K562 (cell line): ENCODE results near the gene SLC4A4. TPM values are rescaled to one million over a fixed set of nuclear protein-coding genes. Genes with fewer than 3 reads are reported as not detected.

Experiments
- ATAC-seq: fragments of 200-7000 bp; cut with Tn5 transposase; 3 replicates; pipeline ENCODE4 v1.9.1; 2020; ENCODE audit warnings: moderate library complexity
- BruUV-seq: library from RNA; stranded (reverse); fragments of 400-500 nt; replicated peaks from 2 replicates; lab custom pipeline; 2021; lab: Mats Ljungman, UMichigan
- CTCF ChIA-PET: fragments of 300-600 bp; formaldehyde crosslinking; extraction: SDS; loops from one replicate; lab custom pipeline; 2021; ENCODE audit warnings: low intra/inter-chr PET ratio; lab: Yijun Ruan, JAX
- POLR2A ChIA-PET: fragments of 300-600, 350-650 bp; sonication (Branson Sonifier 250); formaldehyde crosslinking; extraction: SDS; loops from one replicate; lab custom pipeline; 2021; ENCODE audit warnings: antibody characterized with exemption, inconsistent platforms; lab: Yijun Ruan, JAX
- DNase-seq, 4 experiments: peaks; one replicate each; pipeline versions ENCODE4 v3.0.0 to v3.0.0-alpha.2; 2011 to 2018; ENCODE audit warnings: low spot score in 3 of 4, mixed read lengths in 3 of 4; ENCODE audit errors: extremely low read depth in 1 of 4
- FAIRE-seq: peaks from 2 replicates; lab custom pipeline; 2011; peaks lifted over from hg19 to GRCh38; lab: Jason Lieb, UNC
- H2AFZ ChIP-seq: 2 replicates; pipeline ENCODE4 v1.6.0; 2011; ENCODE audit warnings: low read depth, low read length, control low read depth, inconsistent platforms
- H3K27ac ChIP-seq: fragments of 200-600 bp; 3 replicates; pipeline ENCODE4 v1.8.0; 2011; ENCODE audit warnings: low read depth, mild to moderate bottlenecking, control low read depth, inconsistent platforms, low read length, moderate library complexity, mixed read lengths; ENCODE audit errors: extremely low read depth
- H3K27me3 ChIP-seq, 2 experiments: fragments of 300-600 bp in 1 of 2; 2 replicates in 1 of 2; 3 replicates in 1 of 2; pipeline versions ENCODE4 v1.6.0 to v1.8.0; 2011; ENCODE audit warnings: inconsistent platforms in 2 of 2, low read length in 2 of 2, mild to moderate bottlenecking in 1 of 2, mixed read lengths in 1 of 2, moderate library complexity in 1 of 2; ENCODE audit not compliant: control insufficient read depth in 2 of 2, insufficient read depth in 2 of 2
- H3K36me3 ChIP-seq: fragments of 300-600 bp; 3 replicates; pipeline ENCODE4 v1.8.0; 2011; ENCODE audit warnings: mild to moderate bottlenecking, low read length, inconsistent platforms; ENCODE audit not compliant: control insufficient read depth, insufficient read depth
- H3K4me1 ChIP-seq, 2 experiments: fragments of 200-600 bp in 1 of 2; replicated peaks in 1 of 2; 2 replicates in 1 of 2; 3 replicates in 1 of 2; pipeline versions ENCODE4 v1.5.1 to v1.8.0; 2011; ENCODE audit warnings: inconsistent platforms in 2 of 2, low read length in 2 of 2, mild to moderate bottlenecking in 1 of 2, mixed read lengths in 1 of 2, moderate library complexity in 1 of 2; ENCODE audit not compliant: control insufficient read depth in 2 of 2, insufficient read depth in 2 of 2
- H3K4me2 ChIP-seq: 2 replicates; pipeline ENCODE4 v1.6.1; 2011; ENCODE audit warnings: low read length, control low read depth, inconsistent platforms, mixed read lengths; ENCODE audit not compliant: insufficient read depth
- H3K4me3 ChIP-seq: fragments of 200-600 bp; sonication (generic), shearing (Covaris generic); 2 replicates; pipeline ENCODE4 v1.5.1; 2016; ENCODE audit warnings: control low read depth, inconsistent platforms
- H3K79me2 ChIP-seq: fragments of 200-600 bp; 3 replicates; pipeline ENCODE4 v1.8.0; 2011; ENCODE audit warnings: low read length, inconsistent platforms; ENCODE audit not compliant: control insufficient read depth, insufficient read depth
- H3K9ac ChIP-seq, 2 experiments: 2 replicates each; pipeline versions ENCODE4 v1.6.0 to v1.6.1; 2011; ENCODE audit warnings: low read depth in 2 of 2, low read length in 2 of 2, control low read depth in 1 of 2, inconsistent platforms in 1 of 2, mild to moderate bottlenecking in 1 of 2, mixed read lengths in 1 of 2; ENCODE audit not compliant: insufficient read depth in 1 of 2
- H3K9me1 ChIP-seq: one replicate; pipeline ENCODE4 v1.6.0; 2011; ENCODE audit warnings: inconsistent platforms, mild to moderate bottlenecking, low read length, moderate library complexity; ENCODE audit not compliant: control insufficient read depth, insufficient read depth
- H3K9me3 ChIP-seq: replicated peaks from 2 replicates; pipeline ENCODE4 v1.5.1; 2011; ENCODE audit warnings: low read depth, low read length, inconsistent platforms; ENCODE audit not compliant: control insufficient read depth, insufficient read depth
- H4K20me1 ChIP-seq: replicated peaks from 2 replicates; pipeline ENCODE4 v1.6.1; 2011; ENCODE audit warnings: low read length, inconsistent platforms, mixed read lengths; ENCODE audit not compliant: control insufficient read depth, insufficient read depth
- CEBPB ChIP-seq: fragments of 450-650 bp; IDR thresholded peaks from 2 replicates; pipeline ENCODE4 v1.6.1; 2016; ENCODE audit warnings: missing genetic modification characterization, missing compliant biosample characterization
- CEBPG ChIP-seq, 3 experiments: fragments of 200-800 bp in 1 of 3; sonication (Bioruptor generic) in 1 of 3; sonication (generic) in 1 of 3; formaldehyde crosslinking in 1 of 3; IDR thresholded peaks in 2 of 3; conservative IDR thresholded peaks in 1 of 3; 2 replicates each; pipeline versions ENCODE4 v1.6.1 to v1.8.0; 2016 to 2022; ENCODE audit warnings: missing compliant biosample characterization in 2 of 3, missing genetic modification characterization in 2 of 3, mild to moderate bottlenecking in 1 of 3, missing genetic modification reagents in 1 of 3
- JUND ChIP-seq, 2 experiments: IDR thresholded peaks; 2 replicates in 1 of 2; 3 replicates in 1 of 2; pipeline ENCODE4 v1.6.1; 2011; ENCODE audit warnings: borderline replicate concordance in 2 of 2, low read depth in 2 of 2, low read length in 2 of 2, improper control_type of control experiment in 1 of 2, missing biosample characterization in 1 of 2, missing genetic modification characterization in 1 of 2, missing genetic modification reagents in 1 of 2
- MAFG ChIP-seq: fragments of 450-650 bp; conservative IDR thresholded peaks from 2 replicates; pipeline ENCODE4 v1.6.1; 2016; ENCODE audit warnings: missing genetic modification characterization, missing compliant biosample characterization
- NCOA1 ChIP-seq: fragments of 450-650 bp; IDR thresholded peaks from 2 replicates; pipeline ENCODE4 v1.6.1; 2016; ENCODE audit warnings: low read depth
- PRPF4 ChIP-seq: fragments of 200-400 bp; formaldehyde crosslinking; IDR thresholded peaks from one replicate; pipeline ENCODE4 v1.6.1; 2017; ENCODE audit warnings: low read length, low read depth, mild to moderate bottlenecking; ENCODE audit not compliant: insufficient read depth, poor library complexity, severe bottlenecking
- SOX6 ChIP-seq: fragments of 450-650 bp; IDR thresholded peaks from 2 replicates; pipeline ENCODE4 v1.6.1; 2014; ENCODE audit warnings: mild to moderate bottlenecking
- SUPT5H ChIP-seq: fragments of 450-650 bp; IDR thresholded peaks from 2 replicates; pipeline ENCODE4 v1.6.1; 2016
- U2AF1 ChIP-seq: fragments of 200-400 bp; formaldehyde crosslinking; optimal IDR thresholded peaks from 2 replicates; pipeline ENCODE3; 2017; ENCODE audit warnings: mild to moderate bottlenecking, low read depth, low read length, moderate library complexity
- ZNF609 ChIP-seq: sonication (generic); formaldehyde crosslinking; IDR thresholded peaks from 2 replicates; pipeline ENCODE4 v1.8.1; 2023; ENCODE audit warnings: missing genetic modification reagents, mild to moderate bottlenecking, borderline replicate concordance
- WGBS: fragments of 100-300 bp; shearing (Covaris generic); methylation state at CpG from one replicate; pipeline ENCODE4 v1.1.6; 2016; ENCODE audit warnings: low coverage, mixed read lengths; ENCODE audit not compliant: insufficient coverage; ENCODE audit errors: missing lambda C conversion rate; 5-methylcytosine and 5-hydroxymethylcytosine counted together
- in situ Hi-C: fragments of 300-500 bp; cut with MboI; formaldehyde crosslinking; loops from 4 replicates; pipeline ENCODE4 v1.15.0; 2018; ENCODE audit warnings: inconsistent platforms, mixed read lengths
- intact Hi-C: fragments of 100-400 bp; cut with micrococcal nuclease; formaldehyde crosslinking; loops from 2 replicates; pipeline ENCODE4 v1.14.2; 2022
- polyA plus RNA-seq, 8 experiments: library from polyadenylated mRNA; depleted of rRNA in 4 of 8; stranded (reverse) in 5 of 8; unstranded in 3 of 8; fragments of >200 nt; fragmentation: Nextera tagmentation in 2 of 8; fragmentation: Illumina TruSeq in 1 of 8; extraction: Ambion mirVana in 2 of 8; extraction: Trizol in 1 of 8; gene quantifications; 2 replicates each; pipeline versions ENCODE4 v1.2.1 to v1.2.3, GENCODE V29; 2011 to 2014; ENCODE audit warnings: inconsistent platforms in 1 of 8, missing spikeins in 1 of 8
- total RNA-seq, 7 experiments: library from RNA; depleted of rRNA in 6 of 7; stranded (reverse); fragments of >200 nt in 6 of 7; fragmentation: Illumina TruSeq in 2 of 7; extraction: Trizol in 2 of 7; gene quantifications; 2 replicates each; pipeline versions ENCODE4 v1.2.1 to v1.2.3, GENCODE V29; 2011 to 2021; ENCODE audit warnings: low replicate concordance in 1 of 7
- TF ChIP-seq, protein P1 (sequence below), 2 experiments: IDR thresholded peaks in 1 of 2; conservative IDR thresholded peaks in 1 of 2; 2 replicates each; pipeline ENCODE4 v1.6.1; 2016; ENCODE audit warnings: low read depth in 2 of 2, mild to moderate bottlenecking in 1 of 2, missing compliant biosample characterization in 1 of 2, missing genetic modification characterization in 1 of 2, moderate library complexity in 1 of 2
- TF ChIP-seq, protein P2 (sequence below): fragments of 450-650 bp; IDR thresholded peaks from 2 replicates; pipeline ENCODE4 v1.6.1; 2016

SLC4A4 gene
- total and polyA plus RNA-seq, 9 of the 15 experiments (the other 6 are each of a cell fraction or from before 2014, with no cell fraction given), result 0.01 to 0.18 (median 0.07) TPM; not detected in 2

DNA sequence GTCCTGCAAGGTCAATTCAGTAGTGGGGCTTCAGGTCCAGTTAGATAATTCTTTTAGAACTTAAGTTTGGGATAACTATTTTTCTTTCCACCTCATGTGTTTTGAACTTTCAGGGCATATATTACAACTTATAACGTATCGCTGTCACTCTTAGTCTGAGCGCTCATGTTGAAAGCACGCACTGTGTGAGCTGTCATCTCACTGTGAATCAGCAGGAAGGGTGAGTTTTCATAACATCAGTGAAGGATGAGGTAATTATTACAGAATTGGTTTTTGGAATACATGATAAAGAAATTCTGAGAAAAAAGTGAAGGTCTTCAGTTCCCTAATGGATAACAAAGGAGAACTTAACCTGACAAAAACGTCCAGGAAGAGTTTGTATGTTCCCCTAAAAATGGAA is 45.1 kb upstream of the SLC4A4 start:
- BruUV-seq, result no TSS peak
- H3K79me2 ChIP-seq, result no peaks in the 10 kb centered on the region
- intact Hi-C loops, result no loop called here
- no peaks in the 10 kb centered on the region for H4K20me1 ChIP-seq
- ATAC-seq (no peak), FAIRE-seq (no peak), DNase-seq (no peak)
- H3K9ac ChIP-seq, result no peak overlapping the region
- no peaks in the 10 kb centered on the region for H3K36me3 ChIP-seq
- H3K9me1 ChIP-seq, result no peaks in the 10 kb centered on the region
- no peak overlapping the region for H2AFZ ChIP-seq
- ChIA-PET POLR2A (no interaction called here), CTCF (no interaction called here)
- H3K4me1 ChIP-seq, result no peaks in the 10 kb centered on the region
- no peak overlapping the region for H3K27ac ChIP-seq
- WGBS, result 0% methylated on average over 5 of the region's 5 CpGs
- no peaks in the 10 kb centered on the region; a peak in 1 of 5 replicates for H3K27me3 ChIP-seq
- H3K4me3 ChIP-seq, result no peak overlapping the region
- no peaks in the 10 kb centered on the region for H3K9me3 ChIP-seq
- no peak overlapping the region for H3K4me2 ChIP-seq
- in situ Hi-C loops, result no loop called here
- TF ChIP-seq CEBPB (peak; percentile 54; the same call in 1 of the 2 replicates), PRPF4 (no peak), ZNF609 (CRISPR knock-in tag) (no peak), JUND (IDR thresholded peaks at IDR 0.05; ENCODE audit: borderline replicate concordance, low read depth, low read length) (no peak), JUND (tag; IDR thresholded peaks at IDR 0.05; ENCODE audit: borderline replicate concordance, low read depth, low read length) (peak; percentile 37; the same call in 1 of the 3 replicates), NCOA1 (no peak), CEBPG (CRISPR knock-in tag; IDR thresholded peaks at IDR 0.05) (no peak), CEBPG (tag; conservative IDR thresholded peaks at IDR 0.05 in 1 of 2, IDR thresholded peaks at IDR 0.05 in 1 of 2) (peak in 1 of 2 experiments; percentile 45; a peak in 2 of 4 replicates), SUPT5H (no peak), SOX6 (no peak), U2AF1 (no peak), MAFG (tag) (peak; percentile 27)
- TF ChIP-seq, protein P1, sequence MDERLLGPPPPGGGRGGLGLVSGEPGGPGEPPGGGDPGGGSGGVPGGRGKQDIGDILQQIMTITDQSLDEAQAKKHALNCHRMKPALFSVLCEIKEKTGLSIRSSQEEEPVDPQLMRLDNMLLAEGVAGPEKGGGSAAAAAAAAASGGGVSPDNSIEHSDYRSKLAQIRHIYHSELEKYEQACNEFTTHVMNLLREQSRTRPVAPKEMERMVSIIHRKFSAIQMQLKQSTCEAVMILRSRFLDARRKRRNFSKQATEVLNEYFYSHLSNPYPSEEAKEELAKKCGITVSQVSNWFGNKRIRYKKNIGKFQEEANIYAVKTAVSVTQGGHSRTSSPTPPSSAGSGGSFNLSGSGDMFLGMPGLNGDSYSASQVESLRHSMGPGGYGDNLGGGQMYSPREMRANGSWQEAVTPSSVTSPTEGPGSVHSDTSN (CRISPR knock-in tag; IDR thresholded peaks at IDR 0.05; ENCODE audit: low read depth), result no peak
- TF ChIP-seq, protein P1 (tag; conservative IDR thresholded peaks at IDR 0.05; ENCODE audit: low read depth), result peak; percentile 77
- TF ChIP-seq, protein P2, sequence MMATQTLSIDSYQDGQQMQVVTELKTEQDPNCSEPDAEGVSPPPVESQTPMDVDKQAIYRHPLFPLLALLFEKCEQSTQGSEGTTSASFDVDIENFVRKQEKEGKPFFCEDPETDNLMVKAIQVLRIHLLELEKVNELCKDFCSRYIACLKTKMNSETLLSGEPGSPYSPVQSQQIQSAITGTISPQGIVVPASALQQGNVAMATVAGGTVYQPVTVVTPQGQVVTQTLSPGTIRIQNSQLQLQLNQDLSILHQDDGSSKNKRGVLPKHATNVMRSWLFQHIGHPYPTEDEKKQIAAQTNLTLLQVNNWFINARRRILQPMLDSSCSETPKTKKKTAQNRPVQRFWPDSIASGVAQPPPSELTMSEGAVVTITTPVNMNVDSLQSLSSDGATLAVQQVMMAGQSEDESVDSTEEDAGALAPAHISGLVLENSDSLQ, result peak; percentile 33; the same call in 1 of the 2 replicates
